Measurements from ENCODE around the gene SEC16A.

SEC16A gene

GRCh38 chr9:136522314-136523237, 39.7 kb upstream of the SEC16A start:
- no peak for TF ChIP-seq CTCF (conservative IDR thresholded peaks at IDR 0.05; ENCODE audit: low read depth, low read length)
- no peak for DNase-seq (ENCODE audit: low read depth)
- no peak overlapping the region for H3K4me3 ChIP-seq (ENCODE audit: low read depth, low read length)

- no peak for TF ChIP-seq CTCF (conservative IDR thresholded peaks at IDR 0.05; ENCODE audit: low read depth, low read length)
- H3K4me3 ChIP-seq (ENCODE audit: low read depth, low read length), result no peak overlapping the region
- DNase-seq (ENCODE audit: low read depth), result no peak
Measured at GRCh38 chr9:136521537-136521936, 38.7 kb upstream of the SEC16A start.

DNA sequence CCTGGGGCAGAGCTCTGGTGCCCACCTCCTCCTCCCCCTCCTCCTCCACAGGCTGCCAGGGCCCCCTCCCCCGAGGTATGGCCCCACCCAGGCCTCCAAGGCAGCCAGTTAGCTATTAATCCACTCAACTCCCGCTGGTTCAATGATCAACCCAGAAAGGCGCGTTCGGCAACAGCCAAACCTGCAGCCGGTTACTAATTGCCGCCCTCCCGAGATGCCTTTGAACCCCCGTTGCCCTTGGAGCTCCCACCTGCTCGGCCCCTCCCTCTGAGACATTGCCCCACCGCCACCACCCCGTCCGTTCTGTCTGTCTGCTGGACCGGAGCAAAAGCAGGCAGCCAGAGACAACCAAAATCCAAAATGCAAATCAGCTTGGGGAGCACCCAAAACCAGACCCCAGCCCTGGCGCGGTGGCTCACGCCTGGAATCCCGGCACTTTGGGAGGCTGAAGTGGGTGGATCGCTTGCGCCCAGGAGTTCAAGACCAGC, 37.3 kb upstream of the SEC16A start:
- H3K4me3 ChIP-seq (ENCODE audit: low read depth, low read length), result no peak overlapping the region
- no peak for TF ChIP-seq CTCF (conservative IDR thresholded peaks at IDR 0.05; ENCODE audit: low read depth, low read length)
- DNase-seq (ENCODE audit: low read depth), result no peak

DNA sequence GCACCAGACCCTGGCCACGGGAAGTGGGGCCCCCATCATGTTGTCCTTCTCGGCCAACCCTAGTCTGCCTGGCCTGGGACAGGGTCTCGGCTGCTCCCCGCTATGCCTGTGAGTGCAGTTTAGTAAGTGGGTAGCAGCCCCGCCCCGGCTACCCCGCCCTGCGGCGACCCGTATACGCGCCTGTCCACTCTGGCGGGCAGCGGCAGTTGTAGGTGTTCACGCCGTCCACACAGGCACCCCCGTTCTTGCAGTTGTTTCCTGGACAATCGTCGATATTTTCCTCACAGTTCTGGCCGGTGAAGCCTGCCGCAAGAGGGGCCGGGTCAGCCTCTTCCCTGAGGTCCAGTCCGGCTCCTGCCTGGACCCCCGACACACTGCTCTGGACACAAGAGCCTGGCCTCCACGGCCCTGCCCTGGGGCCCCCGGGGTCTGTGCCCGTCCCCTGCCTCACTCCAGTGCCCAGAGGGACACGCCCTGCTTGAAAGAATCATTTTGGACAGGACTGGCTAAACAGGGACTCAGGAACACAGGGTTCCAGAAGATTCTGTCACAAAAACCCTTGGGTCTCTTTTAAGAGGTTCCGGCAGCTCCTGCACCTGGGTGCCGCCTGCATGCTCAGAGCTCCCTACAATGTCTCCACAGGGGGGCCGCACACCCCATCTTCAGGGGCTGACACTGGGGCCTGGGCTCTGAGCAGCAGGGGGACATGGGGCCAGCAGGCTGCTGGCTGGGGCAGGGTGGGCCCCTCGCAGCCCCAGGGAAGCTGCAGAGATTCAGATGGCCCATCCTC, 36.6 kb upstream of the SEC16A start:
- DNase-seq (ENCODE audit: low read depth), result no peak
- TF ChIP-seq CTCF (conservative IDR thresholded peaks at IDR 0.05; ENCODE audit: low read depth, low read length), result no peak
- H3K4me3 ChIP-seq (ENCODE audit: low read depth, low read length), result no peak overlapping the region

- no peak for TF ChIP-seq CTCF (conservative IDR thresholded peaks at IDR 0.05; ENCODE audit: low read depth, low read length)
- H3K4me3 ChIP-seq (ENCODE audit: low read depth, low read length), result no peak overlapping the region
- DNase-seq (ENCODE audit: low read depth), result no peak
Measured at GRCh38 chr9:136518623-136519022, 35.8 kb upstream of the SEC16A start.

DNA sequence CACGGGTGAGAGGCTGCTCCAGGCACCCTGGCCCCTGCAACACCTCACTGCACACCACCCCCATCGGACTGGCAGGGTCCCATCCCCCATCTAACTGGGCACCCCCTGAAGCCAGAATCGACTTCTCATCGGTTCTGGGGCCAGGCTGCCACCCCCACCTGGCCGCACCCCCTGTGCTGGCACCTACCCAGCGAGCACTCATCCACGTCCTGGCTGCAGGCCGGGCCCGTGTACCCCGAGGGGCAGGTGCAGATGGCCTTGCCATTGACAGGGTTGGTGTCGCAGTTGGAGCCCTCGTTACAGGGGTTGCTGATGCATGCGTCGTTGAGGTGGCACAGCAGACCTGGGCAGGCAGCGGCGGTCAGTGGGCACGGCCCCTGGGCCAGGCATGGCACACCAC, 35.1 kb upstream of the SEC16A start:
- TF ChIP-seq CTCF (conservative IDR thresholded peaks at IDR 0.05; ENCODE audit: low read depth, low read length), result no peak
- H3K4me3 ChIP-seq (ENCODE audit: low read depth, low read length), result no peak overlapping the region

More for the DNA sequence above, 35.1 kb upstream of the SEC16A start:
- no peak for DNase-seq (ENCODE audit: low read depth)

All from choroid plexus epithelial cell (primary cell).